K562 (cell line): ENCODE measurements around the gene CAMK2A. TPM values are rescaled to one million over a fixed set of nuclear protein-coding genes. Genes with fewer than 3 reads are reported as not detected.

ENCODE experiments used
- ATAC-seq: fragments of 200-7000 bp; cut with Tn5 transposase; 3 replicates; pipeline ENCODE4 v1.9.1; 2020; ENCODE audit warnings: moderate library complexity
- BruUV-seq: library from RNA; stranded (reverse); fragments of 400-500 nt; replicated peaks from 2 replicates; lab custom pipeline; 2021; lab: Mats Ljungman, UMichigan
- CTCF ChIA-PET: fragments of 300-600 bp; formaldehyde crosslinking; extraction: SDS; loops from one replicate; lab custom pipeline; 2021; ENCODE audit warnings: low intra/inter-chr PET ratio; lab: Yijun Ruan, JAX
- POLR2A ChIA-PET: fragments of 300-600, 350-650 bp; sonication (Branson Sonifier 250); formaldehyde crosslinking; extraction: SDS; loops from one replicate; lab custom pipeline; 2021; ENCODE audit warnings: antibody characterized with exemption, inconsistent platforms; lab: Yijun Ruan, JAX
- DNase-seq, 4 experiments: peaks; one replicate each; pipeline versions ENCODE4 v3.0.0 to v3.0.0-alpha.2; 2011 to 2018; ENCODE audit warnings: low spot score in 3 of 4, mixed read lengths in 3 of 4; ENCODE audit errors: extremely low read depth in 1 of 4
- FAIRE-seq: peaks from 2 replicates; lab custom pipeline; 2011; peaks lifted over from hg19 to GRCh38; lab: Jason Lieb, UNC
- H2AFZ ChIP-seq: 2 replicates; pipeline ENCODE4 v1.6.0; 2011; ENCODE audit warnings: low read depth, low read length, control low read depth, inconsistent platforms
- H3K27ac ChIP-seq: fragments of 200-600 bp; 3 replicates; pipeline ENCODE4 v1.8.0; 2011; ENCODE audit warnings: low read depth, mild to moderate bottlenecking, control low read depth, inconsistent platforms, low read length, moderate library complexity, mixed read lengths; ENCODE audit errors: extremely low read depth
- H3K27me3 ChIP-seq, 2 experiments: fragments of 300-600 bp in 1 of 2; 2 replicates in 1 of 2; 3 replicates in 1 of 2; pipeline versions ENCODE4 v1.6.0 to v1.8.0; 2011; ENCODE audit warnings: inconsistent platforms in 2 of 2, low read length in 2 of 2, mild to moderate bottlenecking in 1 of 2, mixed read lengths in 1 of 2, moderate library complexity in 1 of 2; ENCODE audit not compliant: control insufficient read depth in 2 of 2, insufficient read depth in 2 of 2
- H3K36me3 ChIP-seq: fragments of 300-600 bp; 3 replicates; pipeline ENCODE4 v1.8.0; 2011; ENCODE audit warnings: mild to moderate bottlenecking, low read length, inconsistent platforms; ENCODE audit not compliant: control insufficient read depth, insufficient read depth
- H3K4me1 ChIP-seq, 2 experiments: fragments of 200-600 bp in 1 of 2; replicated peaks in 1 of 2; 2 replicates in 1 of 2; 3 replicates in 1 of 2; pipeline versions ENCODE4 v1.5.1 to v1.8.0; 2011; ENCODE audit warnings: inconsistent platforms in 2 of 2, low read length in 2 of 2, mild to moderate bottlenecking in 1 of 2, mixed read lengths in 1 of 2, moderate library complexity in 1 of 2; ENCODE audit not compliant: control insufficient read depth in 2 of 2, insufficient read depth in 2 of 2
- H3K4me2 ChIP-seq: 2 replicates; pipeline ENCODE4 v1.6.1; 2011; ENCODE audit warnings: low read length, control low read depth, inconsistent platforms, mixed read lengths; ENCODE audit not compliant: insufficient read depth
- H3K4me3 ChIP-seq: fragments of 200-600 bp; sonication (generic), shearing (Covaris generic); 2 replicates; pipeline ENCODE4 v1.5.1; 2016; ENCODE audit warnings: control low read depth, inconsistent platforms
- H3K79me2 ChIP-seq: fragments of 200-600 bp; 3 replicates; pipeline ENCODE4 v1.8.0; 2011; ENCODE audit warnings: low read length, inconsistent platforms; ENCODE audit not compliant: control insufficient read depth, insufficient read depth
- H3K9ac ChIP-seq, 2 experiments: 2 replicates each; pipeline versions ENCODE4 v1.6.0 to v1.6.1; 2011; ENCODE audit warnings: low read depth in 2 of 2, low read length in 2 of 2, control low read depth in 1 of 2, inconsistent platforms in 1 of 2, mild to moderate bottlenecking in 1 of 2, mixed read lengths in 1 of 2; ENCODE audit not compliant: insufficient read depth in 1 of 2
- H3K9me1 ChIP-seq: one replicate; pipeline ENCODE4 v1.6.0; 2011; ENCODE audit warnings: inconsistent platforms, mild to moderate bottlenecking, low read length, moderate library complexity; ENCODE audit not compliant: control insufficient read depth, insufficient read depth
- H3K9me3 ChIP-seq: replicated peaks from 2 replicates; pipeline ENCODE4 v1.5.1; 2011; ENCODE audit warnings: low read depth, low read length, inconsistent platforms; ENCODE audit not compliant: control insufficient read depth, insufficient read depth
- H4K20me1 ChIP-seq: replicated peaks from 2 replicates; pipeline ENCODE4 v1.6.1; 2011; ENCODE audit warnings: low read length, inconsistent platforms, mixed read lengths; ENCODE audit not compliant: control insufficient read depth, insufficient read depth
- CBFB ChIP-seq: sonication (generic); formaldehyde crosslinking; IDR thresholded peaks from 2 replicates; pipeline ENCODE4 v1.4.0; 2020; ENCODE audit warnings: mild to moderate bottlenecking, missing genetic modification reagents
- EGR1 ChIP-seq: fragments of 450-650 bp; conservative IDR thresholded peaks from 2 replicates; pipeline ENCODE4 v1.6.1; 2017; ENCODE audit warnings: mild to moderate bottlenecking
- ELF2 ChIP-seq: fragments of 250-450 bp; sonication (Bioruptor Pico); IDR thresholded peaks from 2 replicates; pipeline ENCODE4 v1.5.0; 2021; ENCODE audit warnings: mild to moderate bottlenecking
- FOXJ2 ChIP-seq: fragments of 200-800 bp; sonication (Bioruptor generic); IDR thresholded peaks from 2 replicates; pipeline ENCODE4 v1.6.1; 2016; ENCODE audit warnings: missing genetic modification characterization, missing compliant biosample characterization
- GATAD2A ChIP-seq: fragments of 450-650 bp; IDR thresholded peaks from 2 replicates; pipeline ENCODE4 v1.6.1; 2017
- MAX ChIP-seq: sonication (generic); formaldehyde crosslinking; IDR thresholded peaks from 2 replicates; pipeline ENCODE4 v1.9.0; 2022; ENCODE audit warnings: mild to moderate bottlenecking, missing genetic modification reagents
- NFIC ChIP-seq: fragments of 450-650 bp; IDR thresholded peaks from 2 replicates; pipeline ENCODE4 v1.6.1; 2017; ENCODE audit warnings: mild to moderate bottlenecking, inconsistent platforms
- NFXL1 ChIP-seq: fragments of 450-650 bp; formaldehyde crosslinking; IDR thresholded peaks from 2 replicates; pipeline ENCODE4 v1.4.0; 2021; ENCODE audit warnings: mild to moderate bottlenecking
- PYGO2 ChIP-seq: fragments of 450-650 bp; IDR thresholded peaks from 2 replicates; pipeline ENCODE4 v1.6.1; 2016; ENCODE audit warnings: mild to moderate bottlenecking, missing genetic modification characterization, moderate library complexity, missing compliant biosample characterization
- SFPQ ChIP-seq: fragments of 200-400 bp; formaldehyde crosslinking; IDR thresholded peaks from 2 replicates; pipeline ENCODE4 v1.6.1; 2017; ENCODE audit warnings: mild to moderate bottlenecking, low read depth, low read length, moderate library complexity
- SPI1 ChIP-seq: IDR thresholded peaks from 2 replicates; pipeline ENCODE4 v1.6.1; 2011; ENCODE audit warnings: low read depth, low read length, control low read depth, borderline replicate concordance
- STAG1 ChIP-seq: sonication (generic); formaldehyde crosslinking; IDR thresholded peaks from 2 replicates; pipeline ENCODE4 v1.5.0; 2020; ENCODE audit warnings: missing genetic modification reagents, borderline replicate concordance
- TCF7L2 ChIP-seq: fragments of 150-350 bp; IDR thresholded peaks from 2 replicates; pipeline ENCODE4 v1.6.1; 2016; ENCODE audit warnings: low read depth, mild to moderate bottlenecking, low read length, moderate library complexity
- ZNF609 ChIP-seq: sonication (generic); formaldehyde crosslinking; IDR thresholded peaks from 2 replicates; pipeline ENCODE4 v1.8.1; 2023; ENCODE audit warnings: missing genetic modification reagents, mild to moderate bottlenecking, borderline replicate concordance
- WGBS: fragments of 100-300 bp; shearing (Covaris generic); methylation state at CpG from one replicate; pipeline ENCODE4 v1.1.6; 2016; ENCODE audit warnings: low coverage, mixed read lengths; ENCODE audit not compliant: insufficient coverage; ENCODE audit errors: missing lambda C conversion rate; 5-methylcytosine and 5-hydroxymethylcytosine counted together
- in situ Hi-C: fragments of 300-500 bp; cut with MboI; formaldehyde crosslinking; loops from 4 replicates; pipeline ENCODE4 v1.15.0; 2018; ENCODE audit warnings: inconsistent platforms, mixed read lengths
- intact Hi-C: fragments of 100-400 bp; cut with micrococcal nuclease; formaldehyde crosslinking; loops from 2 replicates; pipeline ENCODE4 v1.14.2; 2022
- polyA plus RNA-seq, 8 experiments: library from polyadenylated mRNA; depleted of rRNA in 4 of 8; stranded (reverse) in 5 of 8; unstranded in 3 of 8; fragments of >200 nt; fragmentation: Nextera tagmentation in 2 of 8; fragmentation: Illumina TruSeq in 1 of 8; extraction: Ambion mirVana in 2 of 8; extraction: Trizol in 1 of 8; gene quantifications; 2 replicates each; pipeline versions ENCODE4 v1.2.1 to v1.2.3, GENCODE V29; 2011 to 2014; ENCODE audit warnings: inconsistent platforms in 1 of 8, missing spikeins in 1 of 8
- total RNA-seq, 7 experiments: library from RNA; depleted of rRNA in 6 of 7; stranded (reverse); fragments of >200 nt in 6 of 7; fragmentation: Illumina TruSeq in 2 of 7; extraction: Trizol in 2 of 7; gene quantifications; 2 replicates each; pipeline versions ENCODE4 v1.2.1 to v1.2.3, GENCODE V29; 2011 to 2021; ENCODE audit warnings: low replicate concordance in 1 of 7

The CAMK2A gene
- total and polyA plus RNA-seq, 9 of the 15 experiments (the other 6 are each of a cell fraction or from before 2014, with no cell fraction given), result 0.01 to 0.18 (median 0.04) TPM; not detected in 6

GRCh38 chr5:150303660-150304386 is 14.2 kb upstream of the CAMK2A start:
- CTCF ChIA-PET, result no interaction called here
- H3K4me1 ChIP-seq, result peaks cover 0 to 10% of the 10 kb centered on the region in 2 experiments; a peak in 1 of 5 replicates
- no peaks in the 10 kb centered on the region for H4K20me1 ChIP-seq
- H3K27ac ChIP-seq, result no peak overlapping the region
- H3K36me3 ChIP-seq, result no peaks in the 10 kb centered on the region
- POLR2A ChIA-PET, result interaction anchor here (0.6 kb wide), 1 partner anchor 12 kb away, joined by 3 read pairs; no protein-coding TSS in a partner anchor
- intact Hi-C loops, result no loop called here
- H3K27me3 ChIP-seq, result peaks cover 19 to 47% of the 10 kb centered on the region in 2 experiments
- H3K4me2 ChIP-seq, result no peak overlapping the region
- no peaks in the 10 kb centered on the region for H3K9me1 ChIP-seq
- DNase-seq, result no peak
- no peak overlapping the region for H3K4me3 ChIP-seq
- no peak for FAIRE-seq
- no TSS peak for BruUV-seq
- no peak for ATAC-seq
- no peaks in the 10 kb centered on the region for H3K9me3 ChIP-seq
- 13% methylated on average over 7 of the region's 7 CpGs for WGBS
- in situ Hi-C loops, result no loop called here
- no peak overlapping the region for H3K9ac ChIP-seq
- H2AFZ ChIP-seq, result no peak overlapping the region
- H3K79me2 ChIP-seq, result no peaks in the 10 kb centered on the region
- TF ChIP-seq EGR1 (no peak), NFXL1 (CRISPR knock-in tag) (no peak), MAX (CRISPR knock-in tag) (no peak), GATAD2A (no peak), SFPQ (no peak), STAG1 (CRISPR knock-in tag) (no peak), SPI1 (no peak), ELF2 (no peak), PYGO2 (no peak), CBFB (CRISPR knock-in tag) (no peak), FOXJ2 (tag) (no peak), TCF7L2 (no peak), ZNF609 (CRISPR knock-in tag) (no peak), NFIC (no peak)
